Parathyroid adenoma (tissue), 2 donors: ENCODE measurements around the gene PIP4K2A.

Source experiments
- H2AFZ ChIP-seq: fragments of 300-600 bp; sonication (generic); one replicate; pipeline ENCODE4 v1.7.0; 2017; ENCODE audit warnings: antibody characterized with exemption, mild to moderate bottlenecking
- H3K27ac ChIP-seq: fragments of 300-600 bp; sonication (generic); one replicate; pipeline ENCODE4 v1.7.0; 2017
- H3K27me3 ChIP-seq: fragments of 300-600 bp; sonication (generic); one replicate; pipeline ENCODE4 v1.7.0; 2017; ENCODE audit warnings: low read length; ENCODE audit not compliant: control insufficient read depth, insufficient read depth
- H3K36me3 ChIP-seq: fragments of 300-600 bp; sonication (generic); one replicate; pipeline ENCODE4 v1.7.0; 2017; ENCODE audit warnings: low read length; ENCODE audit not compliant: control insufficient read depth, insufficient read depth
- H3K4me1 ChIP-seq: fragments of 300-600 bp; sonication (generic); one replicate; pipeline ENCODE4 v1.7.0; 2017; ENCODE audit warnings: control low read depth
- H3K4me2 ChIP-seq: fragments of 300-600 bp; sonication (generic); one replicate; pipeline ENCODE4 v1.7.0; 2017; ENCODE audit warnings: low read length
- H3K4me3 ChIP-seq: fragments of 300-600 bp; sonication (generic); one replicate; pipeline ENCODE4 v1.7.0; 2017; ENCODE audit warnings: low read depth, low read length
- H3K79me2 ChIP-seq: fragments of 300-600 bp; sonication (generic); one replicate; pipeline ENCODE4 v1.7.0; 2017; ENCODE audit warnings: control low read depth
- H3K9ac ChIP-seq: fragments of 300-600 bp; sonication (generic); one replicate; pipeline ENCODE4 v1.7.0; 2017; ENCODE audit warnings: mild to moderate bottlenecking
- H3K9me3 ChIP-seq: fragments of 300-600 bp; sonication (generic); one replicate; pipeline ENCODE4 v1.7.0; 2017; ENCODE audit warnings: low read length; ENCODE audit not compliant: control insufficient read depth
- TF ChIP-seq, protein P1 (sequence below): fragments of 300-600 bp; sonication (generic); IDR thresholded peaks from one replicate; pipeline ENCODE4 v1.7.0; 2017; ENCODE audit warnings: antibody characterized with exemption, mild to moderate bottlenecking
- donor health status: primary hyperparathyroidism.

Gene PIP4K2A

DNA sequence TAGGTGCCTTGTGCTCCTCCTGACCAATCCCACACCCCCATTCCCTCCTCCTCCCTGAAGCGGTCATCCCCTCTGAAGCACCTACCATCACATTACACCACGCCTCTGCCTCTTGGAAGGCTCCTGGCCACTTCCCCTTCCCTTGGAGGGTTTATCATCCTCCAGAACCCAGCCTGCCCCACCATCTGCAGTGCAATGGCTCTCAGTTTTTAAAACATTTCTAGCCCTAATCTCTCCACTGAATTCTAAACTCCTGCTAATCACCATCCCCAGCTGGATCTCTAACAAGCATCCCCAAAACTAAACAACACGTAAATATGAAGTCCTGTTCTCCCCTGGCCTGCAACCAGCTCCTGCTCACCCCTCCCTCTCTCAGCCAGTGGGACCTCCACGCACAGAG lies 70.6 kb downstream of the PIP4K2A start:
- no peak overlapping the region for H3K27ac ChIP-seq
- no peaks in the 10 kb centered on the region for H3K36me3 ChIP-seq
- no peaks in the 10 kb centered on the region for H3K27me3 ChIP-seq
- no peaks in the 10 kb centered on the region for H3K9me3 ChIP-seq
- no peak overlapping the region for H3K4me2 ChIP-seq
- no peak overlapping the region for H3K4me3 ChIP-seq
- no peak overlapping the region for H3K9ac ChIP-seq
- no peak overlapping the region for H2AFZ ChIP-seq
- TF ChIP-seq, protein P1, sequence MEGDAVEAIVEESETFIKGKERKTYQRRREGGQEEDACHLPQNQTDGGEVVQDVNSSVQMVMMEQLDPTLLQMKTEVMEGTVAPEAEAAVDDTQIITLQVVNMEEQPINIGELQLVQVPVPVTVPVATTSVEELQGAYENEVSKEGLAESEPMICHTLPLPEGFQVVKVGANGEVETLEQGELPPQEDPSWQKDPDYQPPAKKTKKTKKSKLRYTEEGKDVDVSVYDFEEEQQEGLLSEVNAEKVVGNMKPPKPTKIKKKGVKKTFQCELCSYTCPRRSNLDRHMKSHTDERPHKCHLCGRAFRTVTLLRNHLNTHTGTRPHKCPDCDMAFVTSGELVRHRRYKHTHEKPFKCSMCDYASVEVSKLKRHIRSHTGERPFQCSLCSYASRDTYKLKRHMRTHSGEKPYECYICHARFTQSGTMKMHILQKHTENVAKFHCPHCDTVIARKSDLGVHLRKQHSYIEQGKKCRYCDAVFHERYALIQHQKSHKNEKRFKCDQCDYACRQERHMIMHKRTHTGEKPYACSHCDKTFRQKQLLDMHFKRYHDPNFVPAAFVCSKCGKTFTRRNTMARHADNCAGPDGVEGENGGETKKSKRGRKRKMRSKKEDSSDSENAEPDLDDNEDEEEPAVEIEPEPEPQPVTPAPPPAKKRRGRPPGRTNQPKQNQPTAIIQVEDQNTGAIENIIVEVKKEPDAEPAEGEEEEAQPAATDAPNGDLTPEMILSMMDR, result no peak
- H3K4me1 ChIP-seq, result no peaks in the 10 kb centered on the region
- H3K79me2 ChIP-seq, result peaks cover 8% of the 10 kb centered on the region

DNA sequence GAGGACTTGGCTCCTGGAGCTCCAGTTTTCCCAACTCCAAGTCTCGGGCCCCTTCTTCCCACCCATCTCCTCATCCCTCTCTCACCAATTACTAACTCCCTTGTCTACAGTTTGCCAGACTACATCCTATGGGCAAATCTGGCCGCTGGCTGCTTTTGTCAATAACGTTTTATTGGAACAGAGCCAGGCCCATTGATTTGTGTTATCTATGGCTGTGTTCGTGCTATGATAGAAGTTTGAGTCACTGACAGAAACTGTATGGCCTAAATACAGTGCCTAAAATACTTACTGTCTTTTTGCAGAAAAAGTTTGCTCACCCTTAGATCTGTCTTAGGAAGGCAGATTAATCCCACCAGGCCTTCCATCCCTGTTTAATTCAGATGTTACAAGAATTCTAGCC lies 71.3 kb downstream of the PIP4K2A start:
- Histone ChIP-seq H3K4me2 (no peak overlapping the region), H3K4me3 (no peak overlapping the region), H3K27me3 (no peaks in the 10 kb centered on the region), H3K9me3 (no peaks in the 10 kb centered on the region), H3K4me1 (no peaks in the 10 kb centered on the region), H2AFZ (no peak overlapping the region), H3K9ac (no peak overlapping the region), H3K79me2 (peaks cover 8% of the 10 kb centered on the region), H3K36me3 (no peaks in the 10 kb centered on the region), H3K27ac (no peak overlapping the region)
- TF ChIP-seq, protein P1, result no peak

DNA sequence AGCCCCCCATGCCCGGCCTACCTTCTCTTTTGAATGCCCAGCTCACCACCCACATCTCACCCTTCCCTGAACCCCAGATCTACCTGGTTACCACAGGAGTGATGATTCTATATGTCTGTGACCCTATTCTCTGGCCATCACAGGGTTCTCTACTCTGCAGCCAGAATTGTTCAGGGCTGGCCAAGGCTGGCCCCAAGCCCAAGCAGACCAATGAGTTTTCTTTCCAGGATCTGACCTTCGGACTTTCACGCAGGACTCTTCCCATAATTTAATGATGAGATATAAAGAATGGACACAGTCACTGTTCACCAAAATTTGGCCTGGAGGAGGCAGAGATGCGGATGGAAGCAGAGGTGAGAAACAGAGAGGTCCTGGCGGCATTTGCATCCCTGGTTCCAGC lies 72.6 kb downstream of the PIP4K2A start:
- TF ChIP-seq, protein P1, result no peak
- Histone ChIP-seq H3K27me3 (no peaks in the 10 kb centered on the region), H3K79me2 (peaks cover 8% of the 10 kb centered on the region), H3K9me3 (no peaks in the 10 kb centered on the region), H3K9ac (no peak overlapping the region), H3K4me1 (no peaks in the 10 kb centered on the region), H3K4me2 (no peak overlapping the region), H3K36me3 (no peaks in the 10 kb centered on the region), H2AFZ (no peak overlapping the region), H3K27ac (no peak overlapping the region), H3K4me3 (no peak overlapping the region)

DNA sequence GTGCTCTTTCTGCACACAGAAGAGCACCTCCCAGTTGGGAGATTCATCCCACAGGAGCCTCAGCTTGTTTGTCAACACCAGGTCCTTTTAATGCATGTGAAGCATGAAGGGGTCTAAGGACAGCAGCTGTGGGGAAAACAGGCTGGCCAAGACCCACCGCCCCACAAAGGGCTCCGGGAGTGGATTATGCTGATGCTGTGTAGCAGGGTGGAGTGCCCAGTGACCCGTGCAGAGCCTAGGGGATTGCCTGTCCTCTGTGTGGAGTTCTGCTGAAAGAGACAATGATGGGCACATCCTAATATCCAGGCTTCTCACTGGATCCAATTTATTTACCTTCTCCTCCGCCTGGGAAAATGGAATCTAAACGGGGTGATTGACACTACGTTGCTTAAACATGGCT lies 74.0 kb downstream of the PIP4K2A start:
- Histone ChIP-seq H3K36me3 (no peaks in the 10 kb centered on the region), H3K27ac (no peak overlapping the region), H3K9ac (no peak overlapping the region), H3K79me2 (peaks cover 8% of the 10 kb centered on the region), H3K9me3 (no peaks in the 10 kb centered on the region), H3K4me2 (no peak overlapping the region), H2AFZ (no peak overlapping the region), H3K4me3 (no peak overlapping the region), H3K4me1 (no peaks in the 10 kb centered on the region), H3K27me3 (no peaks in the 10 kb centered on the region)
- TF ChIP-seq, protein P1, result no peak

DNA sequence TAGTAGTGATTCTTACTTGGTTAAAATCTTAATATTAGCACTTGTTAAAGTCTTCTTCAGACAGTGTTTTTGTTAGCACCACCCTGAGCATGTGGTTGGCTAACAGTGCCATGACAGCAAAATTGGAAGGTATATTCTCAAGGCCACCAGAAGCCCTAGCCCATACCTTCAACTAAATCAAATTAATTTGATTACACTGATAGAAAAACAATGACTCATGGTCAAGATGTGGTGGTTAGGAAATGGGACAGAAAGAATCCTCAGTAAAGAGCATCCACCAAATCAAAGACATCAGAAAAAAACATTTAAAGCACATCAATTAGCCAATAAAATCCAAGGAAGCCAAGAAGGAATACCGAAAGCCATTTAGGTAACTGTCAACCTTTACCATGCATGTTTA lies 75.5 kb downstream of the PIP4K2A start:
- TF ChIP-seq, protein P1, result no peak
- H3K27me3 ChIP-seq, result no peaks in the 10 kb centered on the region
- H3K4me1 ChIP-seq, result no peaks in the 10 kb centered on the region
- H3K79me2 ChIP-seq, result peaks cover 1% of the 10 kb centered on the region
- no peaks in the 10 kb centered on the region for H3K36me3 ChIP-seq
- H2AFZ ChIP-seq, result no peak overlapping the region
- H3K9ac ChIP-seq, result no peak overlapping the region
- H3K4me2 ChIP-seq, result no peak overlapping the region
- no peak overlapping the region for H3K4me3 ChIP-seq
- H3K9me3 ChIP-seq, result no peaks in the 10 kb centered on the region
- H3K27ac ChIP-seq, result no peak overlapping the region
